Mesodermal cell (in vitro differentiated cells): Measurements from ENCODE around the gene CMC4.

Source experiments
- H3K27ac ChIP-seq: 2 replicates; pipeline ENCODE4 v1.7.0; 2013; ENCODE audit warnings: mild to moderate bottlenecking, low read depth, low read length, moderate library complexity; ENCODE audit not compliant: severe bottlenecking
- H3K36me3 ChIP-seq: 2 replicates; pipeline ENCODE4 v1.7.1; 2013; ENCODE audit warnings: mild to moderate bottlenecking, low read length, moderate library complexity; ENCODE audit not compliant: control insufficient read depth, insufficient read depth
- H3K4me1 ChIP-seq: one replicate; pipeline ENCODE4 v1.7.1; 2013; ENCODE audit warnings: mild to moderate bottlenecking, low read length; ENCODE audit not compliant: insufficient read depth, control insufficient read depth, poor library complexity, severe bottlenecking
- H3K4me3 ChIP-seq: 2 replicates; pipeline ENCODE4 v1.7.0; 2013; ENCODE audit warnings: low read length, control low read depth, mild to moderate bottlenecking; ENCODE audit not compliant: insufficient read depth, poor library complexity, severe bottlenecking; ENCODE audit errors: extremely low read depth
- H3K9me3 ChIP-seq: 2 replicates; pipeline ENCODE4 v1.7.1; 2013; ENCODE audit warnings: mild to moderate bottlenecking, low read length, moderate library complexity; ENCODE audit not compliant: control insufficient read depth
- WGBS, 2 experiments: methylation state at CpG; one replicate each; pipeline ENCODE4 v1.1.5; 2013; ENCODE audit warnings: missing lambda C conversion rate in 2 of 2; ENCODE audit not compliant: insufficient coverage in 2 of 2; 5-methylcytosine and 5-hydroxymethylcytosine counted together

CMC4 gene

GRCh38 chrX:155027509-155028066 lies 43.3 kb downstream of the CMC4 start:
- WGBS, 2 experiments = 0 to 10% methylated on average over 1 to 2 of the region's 14 CpGs
- Histone ChIP-seq H3K27ac (peak overlapping the region; percentile 97), H3K36me3 (no peaks in the 10 kb centered on the region), H3K9me3 (no peaks in the 10 kb centered on the region), H3K4me3 (peak overlapping the region; percentile 53), H3K4me1 (peaks cover 2% of the 10 kb centered on the region)

GRCh38 chrX:155026727-155027508 lies 44.0 kb downstream of the CMC4 start, which contains the start of gene FUNDC2:
TSS of gene FUNDC2 (plus strand) at chrX:155026844. CDS start at chrX:155026939, 95 bp downstream.
- H3K4me1 ChIP-seq = peaks cover 2% of the 10 kb centered on the region
- no peaks in the 10 kb centered on the region for H3K36me3 ChIP-seq
- peak within 1 kb of the TSS; percentile 97 for H3K27ac ChIP-seq
- 0% methylated on average over 2 to 30 of the region's 82 CpGs for WGBS, 2 experiments
- H3K4me3 ChIP-seq = peak within 1 kb of the TSS; percentile 53
- H3K9me3 ChIP-seq = no peaks in the 10 kb centered on the region

GRCh38 chrX:155026420-155026726 lies 44.6 kb downstream of the CMC4 start:
- Histone ChIP-seq H3K36me3 (no peaks in the 10 kb centered on the region), H3K27ac (peak overlapping the region; percentile 97), H3K9me3 (no peaks in the 10 kb centered on the region), H3K4me3 (peak overlapping the region; percentile 53), H3K4me1 (peaks cover 2% of the 10 kb centered on the region)
- no CpG with 5 or more reads among the region's 16 CpGs for WGBS, 2 experiments

GRCh38 chrX:155023907-155024833 lies 46.8 kb downstream of the CMC4 start:
- H3K27ac ChIP-seq = no peak overlapping the region
- H3K9me3 ChIP-seq = no peaks in the 10 kb centered on the region
- 100% methylated on average over 3 of the region's 6 CpGs; no CpG with 5 or more reads in 1 of the 2 experiments for WGBS, 2 experiments

GRCh38 chrX:155022585-155022984 lies 48.4 kb downstream of the CMC4 start, which contains the start of gene F8:
TSS of gene F8 (minus strand) at chrX:155022723. CDS start at chrX:155022552, 171 bp downstream.
- no CpG with 5 or more reads among the region's 1 CpG for WGBS, 2 experiments
- H3K36me3 ChIP-seq = no peaks in the 10 kb centered on the region
- no peak within 1 kb of the TSS for H3K27ac ChIP-seq
- no peaks in the 10 kb centered on the region for H3K9me3 ChIP-seq
- H3K4me1 ChIP-seq = peaks cover 2% of the 10 kb centered on the region
- H3K4me3 ChIP-seq = no peak within 1 kb of the TSS

More at GRCh38 chrX:155023907-155024833, 46.8 kb downstream of the CMC4 start:
- Histone ChIP-seq H3K4me3 (no peak overlapping the region), H3K4me1 (peaks cover 2% of the 10 kb centered on the region), H3K36me3 (no peaks in the 10 kb centered on the region)

GRCh38 chrX:155020591-155020990 lies 50.3 kb downstream of the CMC4 start:
- no CpG with 5 or more reads among the region's 3 CpGs for WGBS, 2 experiments
- no peaks in the 10 kb centered on the region for H3K9me3 ChIP-seq
- no peak overlapping the region for H3K4me3 ChIP-seq
- no peaks in the 10 kb centered on the region for H3K36me3 ChIP-seq
- H3K27ac ChIP-seq = no peak overlapping the region
- peaks cover 2% of the 10 kb centered on the region for H3K4me1 ChIP-seq
